ENCODE data around the gene GLA.

The GLA gene

GRCh38 chrX:101398694-101399093, 9.0 kb downstream of the GLA start:
- DNase-seq (ENCODE audit: extremely low read depth in 1 of 2, low read depth in 1 of 2): no peak

GRCh38 chrX:101397779-101398178, 9.9 kb downstream of the GLA start:
- no peak for DNase-seq (ENCODE audit: extremely low read depth in 1 of 2, low read depth in 1 of 2)

GRCh38 chrX:101395789-101396188, 11.9 kb downstream of the GLA start:
- no peak for DNase-seq (ENCODE audit: extremely low read depth in 1 of 2, low read depth in 1 of 2)

- no peak for DNase-seq (ENCODE audit: extremely low read depth in 1 of 2, low read depth in 1 of 2)
Observed at GRCh38 chrX:101394372-101394771, 13.4 kb downstream of the GLA start.

GRCh38 chrX:101393530-101394305, 14.0 kb downstream of the GLA start:
- DNase-seq (ENCODE audit: extremely low read depth in 1 of 2, low read depth in 1 of 2): no peak

- no peak for DNase-seq (ENCODE audit: extremely low read depth in 1 of 2, low read depth in 1 of 2)
Observed at GRCh38 chrX:101391831-101392230, 15.9 kb downstream of the GLA start.

GRCh38 chrX:101390664-101391525, 16.8 kb downstream of the GLA start, which contains the start of gene RPL36A:
TSS of gene RPL36A (plus strand) at chrX:101391011. CDS start at chrX:101391044, 33 bp downstream.
- DNase-seq (ENCODE audit: extremely low read depth in 1 of 2, low read depth in 1 of 2): peak; percentile 62 to 78

GRCh38 chrX:101388604-101389003, 19.1 kb downstream of the GLA start:
- no peak for DNase-seq (ENCODE audit: extremely low read depth in 1 of 2, low read depth in 1 of 2)

GRCh38 chrX:101386542-101386885, 21.2 kb downstream of the GLA start:
- DNase-seq (ENCODE audit: extremely low read depth in 1 of 2, low read depth in 1 of 2): no peak

GRCh38 chrX:101385795-101386541, 21.8 kb downstream of the GLA start, which contains the start of gene BTK:
TSS of gene BTK (minus strand) at chrX:101386191. CDS start at chrX:101375284, 10,907 bp downstream.
- DNase-seq (ENCODE audit: extremely low read depth in 1 of 2, low read depth in 1 of 2): no peak

GRCh38 chrX:101385026-101385684, 22.6 kb downstream of the GLA start:
- no peak for DNase-seq (ENCODE audit: extremely low read depth in 1 of 2, low read depth in 1 of 2)

- DNase-seq (ENCODE audit: extremely low read depth in 1 of 2, low read depth in 1 of 2): no peak
Observed at GRCh38 chrX:101383679-101384205, 24.0 kb downstream of the GLA start.

GRCh38 chrX:101377547-101377946, 30.2 kb downstream of the GLA start:
- DNase-seq (ENCODE audit: extremely low read depth in 1 of 2, low read depth in 1 of 2): no peak

- no peak for DNase-seq (ENCODE audit: extremely low read depth in 1 of 2, low read depth in 1 of 2)
Observed at GRCh38 chrX:101370888-101371504, 36.7 kb downstream of the GLA start.

- DNase-seq (ENCODE audit: extremely low read depth in 1 of 2, low read depth in 1 of 2): no peak
Observed at GRCh38 chrX:101369687-101370086, 38.0 kb downstream of the GLA start.

- DNase-seq (ENCODE audit: extremely low read depth in 1 of 2, low read depth in 1 of 2): no peak
Observed at GRCh38 chrX:101368800-101369199, 38.9 kb downstream of the GLA start.

GRCh38 chrX:101365301-101365795, 42.4 kb downstream of the GLA start:
- no peak for DNase-seq (ENCODE audit: extremely low read depth in 1 of 2, low read depth in 1 of 2)

GRCh38 chrX:101362757-101363156, 45.0 kb downstream of the GLA start:
- DNase-seq (ENCODE audit: extremely low read depth in 1 of 2, low read depth in 1 of 2): no peak

- no peak for DNase-seq (ENCODE audit: extremely low read depth in 1 of 2, low read depth in 1 of 2)
Observed at GRCh38 chrX:101362116-101362515, 45.6 kb downstream of the GLA start.

GRCh38 chrX:101360390-101360789, 47.3 kb downstream of the GLA start:
- no peak for DNase-seq (ENCODE audit: extremely low read depth in 1 of 2, low read depth in 1 of 2)

All from stimulated activated CD8-positive, alpha-beta memory T cell treated with anti-CD3 and anti-CD28 coated beads, Interleukin-7, amount 100 ng/mL, for 48 hours (primary cell).